Measurements from ENCODE around the gene PMS2. TPM values are rescaled to one million over a fixed set of nuclear protein-coding genes. Genes with fewer than 3 reads are reported as not detected.

PMS2 gene
- total and polyA plus RNA-seq, 2 donors (not counting 1 experiment from before 2014, with no cell fraction given), result 8.1 to 20.3 TPM

DNA sequence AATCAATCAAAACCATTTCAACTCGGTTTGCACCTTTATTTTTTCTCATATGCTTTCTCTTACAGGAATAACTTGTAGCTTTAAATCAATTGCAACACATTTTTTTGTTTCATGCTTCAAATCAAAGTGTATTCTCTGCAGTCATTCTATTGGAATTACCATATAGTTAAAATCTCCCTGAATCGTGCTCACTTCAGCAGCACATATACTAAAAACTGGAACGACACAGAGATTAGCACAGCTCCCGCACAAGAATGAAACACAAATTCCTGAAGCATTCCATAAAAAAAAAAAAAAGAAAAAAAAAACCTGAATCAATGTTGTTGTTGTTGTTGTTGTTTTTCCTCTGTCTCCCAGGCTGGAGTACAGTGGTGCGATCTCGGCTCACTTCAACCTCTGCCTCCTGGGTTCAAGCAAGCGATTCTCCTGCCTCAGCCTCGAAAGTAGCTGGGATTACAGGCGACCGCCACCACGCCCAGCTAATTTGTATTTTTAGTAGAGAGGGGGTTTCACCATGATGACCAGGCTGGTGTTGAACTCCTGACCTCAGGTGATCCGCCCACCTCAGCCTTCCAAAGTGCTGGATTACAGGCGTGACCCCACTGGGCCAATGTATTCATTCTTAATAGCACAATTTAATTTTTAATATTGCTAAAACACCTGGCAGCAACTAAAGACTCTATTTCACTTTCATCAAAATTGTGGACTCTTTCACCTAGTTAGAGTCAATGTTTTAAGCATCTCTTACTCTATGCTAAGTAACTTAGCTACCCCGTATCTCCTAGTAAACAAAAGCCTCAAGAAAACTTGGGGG is 48.7 kb upstream of the PMS2 start:
- no peaks in the 10 kb centered on the region for H3K27me3 ChIP-seq (replicated peaks in 1 of 4; ENCODE audit: control extremely low read depth in 1 of 4, control insufficient read depth in 3 of 4, insufficient read depth in 4 of 4, low read length in 3 of 4)
- H3K27ac ChIP-seq (ENCODE audit: low read length in 2 of 2), result peak overlapping the region in 1 of 2 donors; percentile 93
- DNase-seq (no peak), ATAC-seq (ENCODE audit: low read depth) (no peak)
- Mint-ChIP-seq H3K9me3 (ENCODE audit: insufficient read depth) (no peaks in the 10 kb centered on the region), H3K27ac (peak overlapping the region; percentile 46), H3K4me1 (peaks cover 20% of the 10 kb centered on the region), H3K27me3 (no peaks in the 10 kb centered on the region), H3K4me3 (peak overlapping the region; percentile 98)
- peak overlapping the region in 2 of 5 experiments; percentile 18 to 90 for H3K4me3 ChIP-seq (ENCODE audit: control extremely low read depth in 1 of 5, extremely low read depth in 1 of 5, insufficient read depth in 1 of 5, low read depth in 2 of 5, low read length in 4 of 5)
- TF ChIP-seq, protein P1, sequence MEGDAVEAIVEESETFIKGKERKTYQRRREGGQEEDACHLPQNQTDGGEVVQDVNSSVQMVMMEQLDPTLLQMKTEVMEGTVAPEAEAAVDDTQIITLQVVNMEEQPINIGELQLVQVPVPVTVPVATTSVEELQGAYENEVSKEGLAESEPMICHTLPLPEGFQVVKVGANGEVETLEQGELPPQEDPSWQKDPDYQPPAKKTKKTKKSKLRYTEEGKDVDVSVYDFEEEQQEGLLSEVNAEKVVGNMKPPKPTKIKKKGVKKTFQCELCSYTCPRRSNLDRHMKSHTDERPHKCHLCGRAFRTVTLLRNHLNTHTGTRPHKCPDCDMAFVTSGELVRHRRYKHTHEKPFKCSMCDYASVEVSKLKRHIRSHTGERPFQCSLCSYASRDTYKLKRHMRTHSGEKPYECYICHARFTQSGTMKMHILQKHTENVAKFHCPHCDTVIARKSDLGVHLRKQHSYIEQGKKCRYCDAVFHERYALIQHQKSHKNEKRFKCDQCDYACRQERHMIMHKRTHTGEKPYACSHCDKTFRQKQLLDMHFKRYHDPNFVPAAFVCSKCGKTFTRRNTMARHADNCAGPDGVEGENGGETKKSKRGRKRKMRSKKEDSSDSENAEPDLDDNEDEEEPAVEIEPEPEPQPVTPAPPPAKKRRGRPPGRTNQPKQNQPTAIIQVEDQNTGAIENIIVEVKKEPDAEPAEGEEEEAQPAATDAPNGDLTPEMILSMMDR (IDR thresholded peaks at IDR 0.05), result no peak
- no peak for TF ChIP-seq EZH2 (IDR thresholded peaks at IDR 0.05; ENCODE audit: borderline replicate concordance, insufficient read depth, low read depth, low read length, poor library complexity, severe bottlenecking)
- peaks cover 18% of the 10 kb centered on the region for H4K20me1 ChIP-seq (ENCODE audit: control insufficient read depth, insufficient read depth, low read length, poor library complexity, severe bottlenecking)
- H3K9me3 ChIP-seq (ENCODE audit: control extremely low read depth in 1 of 3, control insufficient read depth in 2 of 3, insufficient read depth in 1 of 3, low read length in 2 of 3), result no peaks in the 10 kb centered on the region
- CTCF ChIA-PET, result interaction anchor here (0.9 to 1.3 kb wide), 2 partner anchors 56 to 266 kb away, joined by 3 read pairs; no protein-coding TSS in a partner anchor
- 88% methylated on average over 3 of the region's 14 CpGs for WGBS (ENCODE audit: insufficient coverage)
- H3K9ac ChIP-seq (ENCODE audit: low read length), result peak overlapping the region; percentile 89
- H3K36me3 ChIP-seq (replicated peaks in 1 of 2; ENCODE audit: control extremely low read depth in 1 of 2, control insufficient read depth in 1 of 2, extremely low read depth in 1 of 2, insufficient read depth in 2 of 2, low read length in 1 of 2), result peaks cover 1 to 12% of the 10 kb centered on the region in 2 experiments
- peaks cover 52% of the 10 kb centered on the region for H3K79me2 ChIP-seq (ENCODE audit: control insufficient read depth, insufficient read depth, low read length)
- POLR2A ChIA-PET, result interaction anchor here (0.6 kb wide), 3 partner anchors 16 to 87 kb away, joined by 3 to 4 read pairs (median 3); no protein-coding TSS in a partner anchor
- intact Hi-C loops (cut with micrococcal nuclease), result no loop called here
- peaks cover 12 to 19% of the 10 kb centered on the region in 2 donors for H3K4me1 ChIP-seq (ENCODE audit: control insufficient read depth in 2 of 2, insufficient read depth in 2 of 2, low read length in 2 of 2)
- no peak overlapping the region for H2AFZ ChIP-seq (ENCODE audit: insufficient read depth, low read depth, low read length, poor library complexity, severe bottlenecking)
- peak overlapping the region; percentile 77 for H3K4me2 ChIP-seq (replicated peaks; ENCODE audit: low read depth, low read length, poor library complexity, severe bottlenecking)

DNA sequence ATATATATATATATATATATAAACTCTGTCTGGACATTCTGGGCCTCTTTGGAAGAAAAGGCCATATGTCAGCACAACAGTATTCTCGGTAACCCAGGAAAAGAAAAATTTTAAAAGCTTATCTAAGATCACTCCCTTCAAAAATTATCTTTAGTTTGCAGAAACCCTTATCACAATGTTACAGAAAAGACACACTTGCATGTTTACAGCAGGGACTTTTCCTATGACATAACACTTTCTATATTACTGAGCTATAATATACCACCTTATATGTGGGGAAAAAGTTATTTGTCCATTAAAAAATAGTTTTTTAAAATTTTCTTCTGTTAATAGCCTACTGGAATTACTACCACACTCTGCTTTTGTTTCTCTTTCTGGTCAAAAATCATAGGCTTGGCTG is 47.8 kb upstream of the PMS2 start:
- no peak for ATAC-seq (ENCODE audit: low read depth)
- no peaks in the 10 kb centered on the region for H3K27me3 ChIP-seq (replicated peaks in 1 of 4; ENCODE audit: control extremely low read depth in 1 of 4, control insufficient read depth in 3 of 4, insufficient read depth in 4 of 4, low read length in 3 of 4)
- H3K36me3 ChIP-seq (replicated peaks in 1 of 2; ENCODE audit: control extremely low read depth in 1 of 2, control insufficient read depth in 1 of 2, extremely low read depth in 1 of 2, insufficient read depth in 2 of 2, low read length in 1 of 2), result peaks cover 3 to 12% of the 10 kb centered on the region in 2 experiments
- H3K9ac ChIP-seq (ENCODE audit: low read length), result no peak overlapping the region
- no peak overlapping the region for H3K27ac Mint-ChIP-seq
- H3K4me1 Mint-ChIP-seq, result peaks cover 20% of the 10 kb centered on the region
- peaks cover 18% of the 10 kb centered on the region for H4K20me1 ChIP-seq (ENCODE audit: control insufficient read depth, insufficient read depth, low read length, poor library complexity, severe bottlenecking)
- no peak for TF ChIP-seq EZH2 (IDR thresholded peaks at IDR 0.05; ENCODE audit: borderline replicate concordance, insufficient read depth, low read depth, low read length, poor library complexity, severe bottlenecking)
- TF ChIP-seq, protein P1 (IDR thresholded peaks at IDR 0.05), result no peak
- H3K4me3 ChIP-seq (ENCODE audit: control extremely low read depth in 1 of 5, extremely low read depth in 1 of 5, insufficient read depth in 1 of 5, low read depth in 2 of 5, low read length in 4 of 5), result no peak overlapping the region
- intact Hi-C loops (cut with micrococcal nuclease), result no loop called here
- WGBS (ENCODE audit: insufficient coverage), result no CpG with 5 or more reads among the region's 1 CpG
- ChIA-PET CTCF (interaction anchor here (0.9 to 1.3 kb wide), 3 partner anchors 16 to 267 kb away, joined by 3 to 5 read pairs (median 3); no protein-coding TSS in a partner anchor), POLR2A (interaction anchor here (0.7 to 0.8 kb wide), 2 partner anchors 178 to 391 kb away, joined by 5 to 6 read pairs; no protein-coding TSS in a partner anchor)
- H3K27me3 Mint-ChIP-seq, result no peaks in the 10 kb centered on the region
- H3K4me2 ChIP-seq (replicated peaks; ENCODE audit: low read depth, low read length, poor library complexity, severe bottlenecking), result no peak overlapping the region
- DNase-seq, result no peak
- no peaks in the 10 kb centered on the region for H3K9me3 ChIP-seq (ENCODE audit: control extremely low read depth in 1 of 3, control insufficient read depth in 2 of 3, insufficient read depth in 1 of 3, low read length in 2 of 3)
- H3K27ac ChIP-seq (ENCODE audit: low read length in 2 of 2), result no peak overlapping the region
- H2AFZ ChIP-seq (ENCODE audit: insufficient read depth, low read depth, low read length, poor library complexity, severe bottlenecking), result no peak overlapping the region
- H3K4me3 Mint-ChIP-seq, result no peak overlapping the region
- no peaks in the 10 kb centered on the region for H3K9me3 Mint-ChIP-seq (ENCODE audit: insufficient read depth)
- H3K79me2 ChIP-seq (ENCODE audit: control insufficient read depth, insufficient read depth, low read length), result peaks cover 52% of the 10 kb centered on the region
- H3K4me1 ChIP-seq (ENCODE audit: control insufficient read depth in 2 of 2, insufficient read depth in 2 of 2, low read length in 2 of 2), result peaks cover 12 to 19% of the 10 kb centered on the region in 2 donors

All from B cell (primary cell).